HG03558 (cell line): Measurements from ENCODE around the gene SMC1B.
"Not testable (repeated sequence)": the region's sequence is repeated elsewhere in the genome, so short reads cannot be mapped to it uniquely, and the experiment has no call there.

Experiments used
- ATAC-seq: cut with Tn5 transposase; IDR thresholded peaks from one replicate; pipeline ENCODE4 v1.9.1; 2021; ENCODE audit warnings: moderate number of reproducible peaks; ENCODE audit not compliant: unreplicated experiment; ENCODE audit errors: extremely low read depth

Gene SMC1B

DNA sequence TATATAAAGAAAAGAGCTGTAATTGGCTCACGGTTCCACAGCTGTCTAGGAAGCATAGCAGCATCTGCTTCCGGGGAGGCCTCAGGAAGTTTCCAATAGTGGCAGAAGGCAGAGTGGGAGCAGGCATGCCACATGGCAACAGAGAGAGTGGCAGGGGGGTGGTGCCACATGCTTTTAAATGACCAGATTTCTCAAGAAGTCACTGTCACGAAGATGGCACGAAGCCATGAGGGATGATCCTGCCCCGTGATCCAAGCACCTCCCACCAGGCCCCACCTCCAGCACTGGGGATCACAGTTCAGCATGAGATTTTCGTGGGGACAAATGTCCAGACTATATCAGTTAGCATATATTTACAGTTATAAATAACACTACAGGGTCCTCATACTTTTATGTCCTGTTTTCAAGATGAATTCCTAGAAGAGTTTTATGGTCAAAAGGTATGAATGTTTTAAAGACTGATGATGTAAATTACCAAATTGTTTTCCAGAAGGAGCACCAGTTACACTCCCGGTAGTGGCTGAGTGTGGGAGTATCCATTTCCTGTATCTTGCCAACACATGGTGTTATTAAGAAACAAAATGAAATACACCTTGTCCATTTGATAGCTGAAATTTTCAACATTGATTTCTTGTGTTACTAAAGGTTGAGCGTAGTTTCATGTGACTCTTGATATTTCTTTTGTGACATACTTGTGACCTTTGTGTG lies 84.4 kb downstream of the SMC1B start:
- no peak for ATAC-seq

DNA sequence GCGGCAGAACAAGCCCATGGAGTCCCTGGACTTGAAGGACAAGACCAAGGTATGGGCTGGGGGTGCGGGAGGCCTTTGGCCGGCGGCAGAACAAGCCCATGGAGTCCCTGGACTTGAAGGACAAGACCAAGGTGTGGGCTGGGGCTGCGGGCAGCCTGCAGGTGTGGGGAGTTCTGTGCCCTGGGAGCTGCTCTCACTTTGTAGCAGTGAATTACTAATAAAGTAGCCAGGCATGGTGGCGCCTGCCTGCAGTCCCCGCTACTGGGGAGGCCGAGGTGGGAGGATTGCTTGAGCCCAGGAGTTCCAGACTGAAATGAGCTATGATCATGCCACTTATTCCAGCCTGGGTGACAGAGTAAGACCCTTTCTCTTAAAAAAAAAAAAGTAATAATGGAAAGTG lies 85.1 kb downstream of the SMC1B start:
- ATAC-seq = not testable (repeated sequence)

GRCh38 chr22:45324311-45324711 lies 89.1 kb downstream of the SMC1B start:
- ATAC-seq = no peak

GRCh38 chr22:45323695-45324094 lies 89.7 kb downstream of the SMC1B start:
- no peak for ATAC-seq

- no peak for ATAC-seq
Measured at GRCh38 chr22:45322873-45323525, 90.4 kb downstream of the SMC1B start.

DNA sequence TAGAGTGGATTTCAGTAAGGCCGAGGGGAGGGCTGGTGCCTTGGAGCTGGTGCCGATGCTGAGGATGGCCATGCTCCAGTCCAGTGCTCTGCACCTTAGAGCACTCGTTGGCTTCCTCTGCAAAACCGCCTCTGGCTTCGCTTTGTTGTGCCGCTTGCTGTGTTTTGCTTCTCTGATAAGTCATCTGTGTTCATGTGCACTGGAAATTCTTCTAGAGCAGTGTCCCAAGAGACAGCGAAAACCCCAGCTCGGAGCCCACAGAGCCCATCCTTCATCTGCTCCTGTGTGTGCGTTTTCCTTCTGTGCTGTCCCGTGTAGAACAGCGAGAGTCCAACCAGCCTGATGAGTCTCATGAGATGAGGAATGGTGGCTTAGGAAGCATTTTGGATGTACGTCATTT lies 91.6 kb downstream of the SMC1B start:
- no peak for ATAC-seq

- ATAC-seq = no peak
Measured at GRCh38 chr22:45320357-45320976, 92.9 kb downstream of the SMC1B start.

GRCh38 chr22:45319324-45319685 lies 94.1 kb downstream of the SMC1B start:
- no peak for ATAC-seq

DNA sequence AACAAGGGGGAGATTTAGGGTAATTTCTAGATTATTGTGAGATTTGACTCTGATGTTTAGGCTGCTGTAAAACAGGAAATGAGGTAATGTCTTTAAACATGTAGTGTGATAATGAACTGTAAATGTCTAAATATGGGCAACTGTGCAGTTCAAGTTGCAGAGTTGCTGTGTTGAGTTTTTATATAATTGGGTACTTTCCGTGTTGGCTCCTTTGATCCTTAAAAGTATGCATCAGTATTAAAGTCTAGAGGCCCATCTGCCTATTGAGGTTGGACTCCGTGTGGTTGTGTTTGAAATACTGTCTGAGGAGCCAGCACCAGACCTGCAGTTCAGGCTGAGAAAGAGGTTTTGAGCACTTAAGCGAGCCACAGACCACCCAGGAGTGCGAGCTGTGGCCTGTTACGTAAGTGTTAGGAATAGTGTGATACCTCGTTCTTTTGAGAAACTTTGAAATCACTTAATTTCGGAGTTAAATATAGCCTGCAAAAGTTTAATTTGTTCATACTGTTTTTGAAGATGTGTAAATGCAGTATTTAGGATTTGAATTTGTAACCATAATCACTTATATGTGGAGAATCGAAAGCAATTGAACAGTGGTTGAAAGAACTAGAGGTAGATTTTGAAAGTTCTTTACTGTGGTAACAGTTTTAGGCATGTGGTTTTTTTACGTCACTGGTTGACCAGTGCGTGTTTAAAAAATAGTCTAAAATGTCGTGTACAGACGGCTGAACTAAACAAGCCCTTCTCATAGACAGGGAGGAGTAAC lies 94.7 kb downstream of the SMC1B start:
- no peak for ATAC-seq

GRCh38 chr22:45318168-45318557 lies 95.2 kb downstream of the SMC1B start:
- ATAC-seq = no peak

DNA sequence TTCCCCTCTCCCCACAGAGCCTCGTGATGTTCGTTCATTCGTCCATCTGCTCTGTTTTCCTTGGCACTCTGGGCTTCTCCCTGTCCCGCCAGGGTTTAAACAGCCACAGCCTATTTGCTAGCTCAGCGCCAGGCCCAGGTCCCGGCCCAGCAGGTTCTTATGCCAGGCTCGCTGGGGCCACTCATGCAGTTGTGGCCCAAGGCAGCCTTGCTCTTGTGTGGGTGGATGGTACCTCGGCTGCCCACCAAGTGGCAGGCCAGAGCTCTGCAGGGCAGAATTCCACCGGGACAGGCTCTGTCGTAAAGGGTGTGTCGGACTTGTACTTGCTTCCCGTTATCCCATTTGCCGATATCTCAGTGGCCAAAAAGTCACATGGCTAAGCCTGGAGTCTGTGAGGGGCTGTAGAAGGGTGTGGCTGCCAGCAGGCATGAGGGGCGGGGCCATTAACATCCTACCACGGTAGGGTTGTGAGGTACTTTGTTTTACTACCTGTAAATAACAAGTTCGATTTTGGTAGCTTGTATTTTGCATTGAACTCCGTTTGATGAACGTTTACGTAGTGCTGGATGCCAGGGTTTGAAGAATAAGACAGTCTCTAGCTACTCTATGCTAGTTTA lies 95.7 kb downstream of the SMC1B start:
- ATAC-seq = no peak

DNA sequence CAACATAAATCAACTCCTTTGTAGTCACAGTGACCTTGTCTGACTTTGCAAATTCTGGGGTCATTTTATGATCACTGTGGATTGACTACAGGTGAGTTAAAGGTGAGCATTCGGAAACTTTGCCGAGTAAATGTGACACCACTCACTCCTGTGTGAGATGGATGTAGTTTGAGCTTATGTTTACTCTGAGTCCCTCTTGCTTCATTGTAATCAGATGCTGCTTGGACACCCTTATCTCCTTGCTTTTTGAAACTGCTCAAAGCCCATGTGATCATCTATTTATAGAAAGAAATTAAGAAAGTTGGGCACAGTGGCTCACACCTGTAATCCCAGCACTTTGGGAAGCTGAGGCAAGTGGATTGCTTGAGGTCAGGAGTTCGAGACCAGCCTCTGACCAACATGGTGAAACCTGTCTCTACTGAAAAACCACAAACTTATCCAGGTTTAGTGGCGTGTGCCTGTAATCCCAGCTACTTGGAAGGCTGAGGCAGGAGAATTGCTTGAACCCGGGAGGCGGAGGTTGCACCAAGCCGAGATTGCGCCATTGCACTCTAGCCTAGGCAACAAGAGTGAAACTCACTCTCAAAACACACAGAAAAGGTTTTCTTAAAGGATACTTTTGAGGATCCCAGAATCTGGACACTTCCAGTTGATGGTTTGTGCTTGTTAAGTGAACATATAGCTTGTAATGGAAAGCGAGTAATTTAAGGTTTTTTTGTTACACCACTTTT lies 96.4 kb downstream of the SMC1B start:
- ATAC-seq = no peak

DNA sequence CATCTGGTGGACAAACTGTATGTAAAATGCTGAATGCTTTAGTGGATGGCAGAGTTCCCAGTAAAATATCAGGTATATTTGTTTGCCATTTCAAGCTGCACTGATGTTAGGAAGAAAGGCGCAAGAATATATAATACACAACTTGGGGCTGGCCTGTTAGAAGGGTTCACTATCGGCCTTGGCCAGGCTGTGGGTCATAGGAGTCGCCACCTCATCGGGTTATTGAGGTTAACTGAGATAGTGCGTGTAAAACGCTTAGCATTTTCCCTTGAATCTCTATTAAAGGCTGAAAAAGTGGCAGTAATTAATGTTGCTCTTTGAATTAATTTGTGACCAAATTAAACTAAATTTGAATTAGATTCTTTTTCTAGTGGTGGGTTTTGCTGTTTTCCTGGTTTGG lies 98.6 kb downstream of the SMC1B start:
- ATAC-seq = no peak

DNA sequence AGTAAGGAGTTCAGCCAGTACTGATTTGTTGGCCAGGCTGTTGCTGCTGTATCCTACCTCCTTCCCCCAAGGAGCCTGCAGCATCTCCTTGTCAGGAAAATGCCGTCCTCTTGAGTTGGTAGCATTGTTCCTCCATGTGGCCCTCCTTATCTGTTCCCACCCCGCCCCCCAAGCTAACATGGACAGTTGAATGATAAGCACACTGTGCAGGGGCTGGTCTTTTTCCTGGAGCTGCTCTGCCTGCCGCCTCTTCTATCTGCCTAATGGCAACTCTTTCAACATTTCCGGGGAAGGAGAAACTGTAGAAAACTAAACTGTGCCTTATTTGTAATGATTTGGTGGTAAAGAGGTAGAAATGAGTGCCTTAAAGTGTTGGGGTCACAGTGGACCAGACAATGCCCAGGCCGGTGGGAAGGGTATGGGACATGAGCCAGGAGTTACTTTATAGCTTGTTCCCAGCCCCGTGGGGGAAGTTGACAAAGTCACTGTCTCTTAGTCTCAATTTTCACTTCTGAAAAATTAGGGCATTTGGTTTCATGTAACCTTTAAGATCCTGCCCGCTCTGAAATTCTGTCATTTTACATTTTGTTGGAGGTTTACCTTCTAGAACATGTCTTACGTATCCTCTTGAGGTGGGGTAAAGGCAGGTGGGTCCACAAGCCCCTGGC lies 99.2 kb downstream of the SMC1B start:
- ATAC-seq = no peak

GRCh38 chr22:45312856-45313255 lies 100.5 kb downstream of the SMC1B start:
- no peak for ATAC-seq

DNA sequence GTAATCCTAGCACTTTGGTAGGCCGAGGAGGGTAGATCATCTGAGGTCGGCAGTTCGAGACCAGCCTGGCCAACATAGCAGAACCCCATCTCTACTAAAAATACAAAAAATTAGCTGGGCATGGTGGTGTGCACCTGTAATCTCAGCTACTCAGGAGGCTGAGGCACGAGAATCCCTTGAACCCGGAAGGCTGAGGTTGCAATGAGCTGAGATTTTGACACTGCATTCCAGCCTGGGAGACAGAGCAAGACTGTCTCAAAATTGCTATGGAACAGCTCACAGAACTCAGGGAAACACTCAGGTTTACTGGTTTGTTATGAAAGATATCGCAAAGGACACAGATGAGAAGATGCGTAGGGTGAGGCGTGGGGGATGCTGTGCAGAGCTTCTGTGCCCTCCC lies 101.0 kb downstream of the SMC1B start:
- no peak for ATAC-seq

- ATAC-seq = no peak
Measured at GRCh38 chr22:45310977-45311531, 102.3 kb downstream of the SMC1B start.

DNA sequence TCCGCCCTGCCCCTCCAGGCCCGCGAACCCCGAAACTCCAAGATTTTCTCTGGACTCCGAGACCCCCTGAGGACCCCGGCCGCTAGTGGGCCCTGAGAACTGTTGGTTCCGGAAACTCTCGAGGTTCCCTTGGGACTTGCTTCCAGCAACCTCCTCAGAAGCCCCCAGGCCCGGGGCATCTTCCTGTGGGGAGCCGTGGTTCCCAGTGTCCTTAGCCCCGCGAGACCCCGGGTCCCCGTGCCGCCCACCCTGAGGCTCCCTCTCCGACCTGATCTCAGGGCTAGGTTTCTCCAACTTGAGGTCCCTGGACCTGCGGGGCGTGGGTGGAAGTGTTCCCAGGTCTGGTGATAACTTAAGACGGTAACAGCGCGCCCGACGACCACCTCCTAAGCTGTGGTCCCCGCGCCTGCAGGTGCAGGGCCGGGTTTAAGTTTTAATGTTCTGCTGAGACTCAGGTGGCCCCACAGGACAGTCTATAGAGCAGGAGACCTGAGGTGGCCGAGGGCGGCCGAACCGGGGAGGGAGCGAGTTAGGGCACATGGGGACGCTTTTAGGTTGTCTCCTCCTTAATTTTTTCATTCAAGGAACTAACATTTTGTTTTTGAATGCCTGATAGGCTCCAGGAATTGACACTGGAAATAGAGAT lies 102.9 kb downstream of the SMC1B start:
- ATAC-seq = no peak
